Tongue (tissue), 2 donors: ENCODE data around the gene AREL1. TPM values are rescaled to one million over a fixed set of nuclear protein-coding genes. Genes with fewer than 3 reads are reported as not detected.
A peak's percentile ranks its signal among the peaks of the same experiment; 100 is the strongest.
"Not testable (repeated sequence)": the region's sequence is repeated elsewhere in the genome, so short reads cannot be mapped to it uniquely, and the experiment has no call there.

Experiments used
- DNase-seq: peaks from one replicate; pipeline ENCODE4 v3.0.0-alpha.2; 2015
- total RNA-seq: library from RNA; depleted of rRNA; stranded (reverse); fragments of >200 nt; gene quantifications from one replicate; pipeline ENCODE4 v1.2.3, GENCODE V29; 2014

AREL1 gene, protein sequence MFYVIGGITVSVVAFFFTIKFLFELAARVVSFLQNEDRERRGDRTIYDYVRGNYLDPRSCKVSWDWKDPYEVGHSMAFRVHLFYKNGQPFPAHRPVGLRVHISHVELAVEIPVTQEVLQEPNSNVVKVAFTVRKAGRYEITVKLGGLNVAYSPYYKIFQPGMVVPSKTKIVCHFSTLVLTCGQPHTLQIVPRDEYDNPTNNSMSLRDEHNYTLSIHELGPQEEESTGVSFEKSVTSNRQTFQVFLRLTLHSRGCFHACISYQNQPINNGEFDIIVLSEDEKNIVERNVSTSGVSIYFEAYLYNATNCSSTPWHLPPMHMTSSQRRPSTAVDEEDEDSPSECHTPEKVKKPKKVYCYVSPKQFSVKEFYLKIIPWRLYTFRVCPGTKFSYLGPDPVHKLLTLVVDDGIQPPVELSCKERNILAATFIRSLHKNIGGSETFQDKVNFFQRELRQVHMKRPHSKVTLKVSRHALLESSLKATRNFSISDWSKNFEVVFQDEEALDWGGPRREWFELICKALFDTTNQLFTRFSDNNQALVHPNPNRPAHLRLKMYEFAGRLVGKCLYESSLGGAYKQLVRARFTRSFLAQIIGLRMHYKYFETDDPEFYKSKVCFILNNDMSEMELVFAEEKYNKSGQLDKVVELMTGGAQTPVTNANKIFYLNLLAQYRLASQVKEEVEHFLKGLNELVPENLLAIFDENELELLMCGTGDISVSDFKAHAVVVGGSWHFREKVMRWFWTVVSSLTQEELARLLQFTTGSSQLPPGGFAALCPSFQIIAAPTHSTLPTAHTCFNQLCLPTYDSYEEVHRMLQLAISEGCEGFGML
- 17.1 TPM for total RNA-seq

DNA sequence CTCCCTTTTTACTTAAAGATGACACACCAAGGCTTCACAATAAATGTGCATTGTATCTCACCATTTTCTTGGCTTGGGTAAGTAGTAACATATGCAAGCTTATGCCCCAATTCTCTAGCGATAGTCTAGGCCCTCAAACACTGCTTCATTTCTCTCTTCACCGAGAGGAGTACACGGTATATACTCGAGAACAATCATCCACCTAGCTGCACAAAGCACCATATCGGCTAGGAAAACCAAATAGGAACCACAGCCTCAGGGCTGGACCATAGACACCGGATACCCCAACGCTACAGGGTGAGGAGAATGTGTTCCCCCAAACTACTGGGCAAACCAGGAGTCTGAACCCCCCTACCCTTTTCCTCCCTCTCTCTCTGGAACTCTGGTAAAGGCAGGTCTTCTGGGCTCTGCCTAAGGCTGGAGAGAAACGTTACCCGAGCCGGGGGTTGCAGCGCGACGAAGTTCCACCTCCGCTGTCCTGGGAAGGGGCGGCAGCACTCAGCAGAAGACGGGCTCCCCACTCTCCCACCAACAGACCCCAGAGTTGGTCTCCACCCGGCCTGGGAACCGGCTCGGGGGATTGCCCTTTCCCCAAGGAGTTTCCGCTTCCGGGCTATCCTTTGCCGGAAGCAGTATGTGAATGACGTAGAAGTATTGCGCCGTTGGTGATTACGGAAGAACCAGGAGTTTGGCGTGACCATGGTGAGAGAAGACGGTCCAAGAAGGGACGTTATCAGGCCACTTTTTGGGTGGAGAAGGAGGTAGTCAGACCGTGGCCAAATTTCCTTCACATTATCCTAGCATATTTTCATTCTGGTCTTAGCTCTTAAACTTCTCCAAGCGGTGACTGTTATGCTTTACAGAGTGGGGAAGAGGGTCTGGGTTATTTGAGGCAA lies at the start of gene AREL1, which contains the start of gene FCF1:
Gene AREL1 (minus strand): TSS at position 582 of the 896 bp plus-strand sequence. CDS start 27,465 bp downstream, outside the sequence.
Gene FCF1 (plus strand): TSS at position 646 of the 896 bp plus-strand sequence. CDS start 54 bp downstream, at position 700.
- DNase-seq: peak; percentile 96

- not testable (repeated sequence) for DNase-seq
Measured at GRCh38 chr14:74758505-74758904, 45.6 kb upstream of the AREL1 start.

DNA sequence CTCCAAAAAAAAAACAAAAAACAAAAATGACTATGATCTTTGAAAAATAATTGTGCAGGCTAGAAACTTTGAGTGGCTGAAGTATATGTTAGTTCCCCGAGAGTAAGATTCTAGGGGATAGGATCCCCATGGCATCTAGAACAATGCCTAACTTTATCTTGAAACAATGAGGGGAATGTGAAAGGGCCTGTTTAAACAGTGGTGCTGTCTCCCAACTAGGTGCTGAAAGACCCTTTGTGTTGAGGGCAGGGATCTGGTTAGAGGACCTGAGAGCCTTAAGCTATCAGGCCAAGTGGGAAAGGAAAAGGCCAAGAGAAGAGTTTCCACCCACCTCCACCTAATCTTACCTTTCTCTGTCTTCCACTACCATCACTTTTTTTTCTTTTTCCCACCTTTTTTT lies 43.4 kb upstream of the AREL1 start:
- no peak for DNase-seq

DNA sequence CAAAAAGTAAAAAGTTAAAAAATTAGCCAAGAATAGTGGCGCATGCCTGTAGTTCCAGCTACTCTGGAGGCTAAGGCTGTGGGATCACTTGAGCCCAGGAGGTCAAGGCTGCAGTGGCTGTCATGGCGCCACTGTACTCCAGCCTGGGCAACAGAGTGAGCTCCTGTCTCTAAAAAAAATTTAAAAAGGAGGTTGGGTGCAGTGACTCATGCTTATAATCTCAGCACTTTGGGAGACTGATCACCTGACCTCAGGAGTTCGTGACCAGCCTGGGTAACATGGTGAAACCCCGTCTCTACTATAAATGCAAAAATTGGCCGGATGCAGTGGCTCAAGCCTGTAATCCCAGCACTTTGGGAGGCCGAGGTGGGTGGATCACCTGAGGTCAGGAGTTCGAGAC lies 42.0 kb upstream of the AREL1 start:
- DNase-seq: no peak

DNA sequence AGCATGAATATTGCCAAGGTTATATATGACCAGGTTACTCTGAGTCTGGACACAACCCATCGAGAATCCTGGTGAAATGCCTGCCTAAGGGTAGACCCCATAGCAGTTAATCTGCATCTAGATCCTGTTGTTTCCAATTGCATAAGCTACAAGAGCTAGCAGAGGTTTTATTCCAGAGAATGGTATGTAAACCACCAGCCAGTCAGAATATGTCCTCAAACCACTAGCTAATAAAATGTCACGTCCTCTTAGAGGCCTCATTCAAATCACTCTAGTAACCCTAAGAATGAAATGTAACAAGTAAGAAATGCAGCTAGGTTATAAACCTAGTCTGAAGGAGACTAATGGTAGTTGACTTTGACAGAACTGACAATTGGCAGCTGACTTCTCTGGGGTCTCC lies 41.3 kb upstream of the AREL1 start:
- no peak for DNase-seq

- no peak for DNase-seq
Measured at GRCh38 chr14:74747237-74747636, 34.4 kb upstream of the AREL1 start.

- no peak for DNase-seq
Measured at GRCh38 chr14:74739293-74740030, 26.6 kb upstream of the AREL1 start.

GRCh38 chr14:74737753-74738325 lies 25.0 kb upstream of the AREL1 start:
- no peak for DNase-seq

DNA sequence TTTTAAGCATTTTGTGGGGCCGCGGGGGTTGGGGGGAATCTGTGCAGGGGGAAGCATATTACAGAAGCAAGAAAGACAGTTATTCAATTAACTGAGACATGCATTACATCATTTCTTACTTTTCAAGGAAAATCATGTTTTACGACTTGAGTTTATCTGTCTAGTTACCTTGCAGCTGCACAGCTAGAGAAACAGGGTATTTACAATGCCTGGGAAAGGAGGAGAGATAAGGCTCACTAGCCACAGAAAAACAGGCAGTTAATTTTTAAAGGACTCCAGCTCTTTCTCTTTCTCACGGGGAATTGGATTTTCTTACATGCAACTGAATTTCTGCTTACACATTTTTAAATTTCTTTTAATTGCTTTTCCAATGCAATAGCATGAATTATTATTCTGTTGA lies 22.2 kb upstream of the AREL1 start:
- DNase-seq: no peak

GRCh38 chr14:74733221-74733620 lies 20.3 kb upstream of the AREL1 start:
- no peak for DNase-seq

DNA sequence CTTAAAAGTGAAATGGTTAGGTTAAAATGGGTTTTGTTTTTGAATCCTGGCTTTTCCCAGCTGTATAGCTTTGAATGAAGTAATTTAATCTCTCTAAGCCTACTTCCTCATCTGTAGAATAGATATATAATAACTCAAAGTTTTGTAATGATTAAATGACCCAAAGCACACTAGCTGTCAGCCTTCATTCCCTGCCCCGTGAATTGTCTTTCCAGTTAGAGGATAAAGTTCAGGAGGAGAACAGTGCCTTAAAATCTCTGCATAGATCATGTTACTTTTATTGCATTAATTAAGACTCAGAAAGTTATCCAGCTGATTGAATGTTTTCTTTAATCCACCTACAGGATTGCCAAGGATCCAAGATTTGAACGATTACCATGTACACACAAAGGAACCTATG lies 19.5 kb upstream of the AREL1 start:
- DNase-seq: no peak

GRCh38 chr14:74723134-74723533 lies 10.3 kb upstream of the AREL1 start:
- no peak for DNase-seq

GRCh38 chr14:74720526-74720925 lies 7.6 kb upstream of the AREL1 start:
- no peak for DNase-seq

DNA sequence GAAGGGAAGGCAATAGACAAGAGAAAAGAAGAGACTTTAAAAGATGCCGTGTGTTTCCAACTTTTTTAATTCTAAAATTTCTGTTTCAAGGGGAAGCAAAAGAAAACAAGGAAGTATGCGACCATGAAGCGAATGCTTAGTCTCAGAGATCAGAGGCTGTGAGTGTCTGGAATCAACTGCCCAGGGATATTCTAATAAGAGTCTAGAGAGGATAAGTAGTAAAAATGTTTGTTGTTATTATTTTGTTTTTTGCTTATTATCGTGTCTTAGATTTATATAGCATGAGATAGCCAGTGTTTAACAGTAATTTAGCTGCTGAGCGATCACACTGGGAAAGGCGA lies 485 bp upstream of the AREL1 start:
- DNase-seq: no peak

DNA sequence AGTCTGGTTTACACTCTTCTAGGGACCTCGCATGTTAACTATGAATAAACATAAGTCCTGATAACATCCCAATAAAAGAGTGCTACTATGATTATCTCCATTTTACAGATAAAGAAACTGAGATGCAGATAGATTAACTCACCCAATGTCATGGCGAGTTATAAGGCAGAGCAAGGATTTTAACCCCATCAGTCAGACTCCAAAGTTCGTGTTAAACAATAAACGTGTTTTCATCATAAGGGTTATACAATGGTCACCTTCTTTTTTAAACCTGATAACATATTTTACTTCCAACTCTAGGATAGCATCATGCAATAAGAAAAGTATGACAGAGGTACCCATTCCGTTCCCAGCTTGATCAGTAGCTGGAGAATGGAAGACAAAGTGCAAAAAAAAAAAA lies 1.2 kb downstream of the AREL1 start:
- no peak for DNase-seq

GRCh38 chr14:74710480-74710879 lies 2.4 kb downstream of the AREL1 start:
- no peak for DNase-seq

- no peak for DNase-seq
Measured at GRCh38 chr14:74705613-74706500, 7.0 kb downstream of the AREL1 start.

GRCh38 chr14:74704656-74705055 lies 8.2 kb downstream of the AREL1 start:
- DNase-seq: no peak

- no peak for DNase-seq
Measured at GRCh38 chr14:74703043-74703442, 9.8 kb downstream of the AREL1 start.

GRCh38 chr14:74702293-74702692 lies 10.6 kb downstream of the AREL1 start:
- no peak for DNase-seq
